ENCODE results near the gene FOXN3.

GRCh38 chr14:89366864-89367778, 49.9 kb downstream of the FOXN3 start:
- TF ChIP-seq CTCF (IDR thresholded peaks at IDR 0.05) (no peak), POLR2A (IDR thresholded peaks at IDR 0.05) (no peak)

All from ovary (tissue), 3 donors.